GM18511 (cell line): ENCODE results near the gene CHGA.

ENCODE experiments used
- ATAC-seq: cut with Tn5 transposase; IDR thresholded peaks from one replicate; pipeline ENCODE4 v1.9.1; 2021; ENCODE audit warnings: mild to moderate bottlenecking, moderate library complexity; ENCODE audit not compliant: unreplicated experiment

CHGA gene

GRCh38 chr14:92942976-92943710 is 20.2 kb downstream of the CHGA start:
- ATAC-seq, result no peak

DNA sequence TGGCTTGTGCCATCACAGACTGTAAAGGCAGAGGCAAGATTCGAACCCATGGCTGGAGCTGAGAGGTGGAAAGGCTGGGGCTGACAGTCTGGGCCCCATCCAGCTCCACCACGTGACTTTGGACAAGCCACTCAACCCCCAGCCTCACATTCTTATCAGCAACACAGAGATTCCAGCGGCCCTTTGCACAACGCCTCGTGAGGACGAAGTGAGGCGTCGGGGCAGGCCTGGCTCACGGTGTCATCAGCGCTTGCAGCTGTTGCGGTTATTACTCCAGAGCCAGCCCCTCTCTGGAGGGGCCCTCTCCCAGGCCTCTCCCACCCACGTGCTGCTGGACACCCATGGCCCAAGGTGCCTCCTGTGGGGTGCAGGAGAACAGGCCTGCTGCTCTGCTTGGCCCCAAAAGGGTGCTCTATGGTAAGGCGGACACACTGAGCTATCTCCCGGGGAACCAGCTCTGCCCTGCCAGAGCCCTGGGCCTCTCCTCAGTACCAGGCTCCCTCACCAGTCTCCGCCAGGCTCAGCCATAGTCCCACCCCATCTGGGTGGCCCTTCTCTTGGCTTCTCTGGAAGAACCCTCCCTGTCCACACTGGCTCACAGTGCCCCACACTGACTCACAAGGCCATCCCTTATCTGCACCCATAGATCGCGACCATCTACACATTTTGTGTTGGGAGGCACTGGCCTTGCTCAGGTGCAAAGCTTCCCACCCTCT is 21.1 kb downstream of the CHGA start:
- no peak for ATAC-seq

DNA sequence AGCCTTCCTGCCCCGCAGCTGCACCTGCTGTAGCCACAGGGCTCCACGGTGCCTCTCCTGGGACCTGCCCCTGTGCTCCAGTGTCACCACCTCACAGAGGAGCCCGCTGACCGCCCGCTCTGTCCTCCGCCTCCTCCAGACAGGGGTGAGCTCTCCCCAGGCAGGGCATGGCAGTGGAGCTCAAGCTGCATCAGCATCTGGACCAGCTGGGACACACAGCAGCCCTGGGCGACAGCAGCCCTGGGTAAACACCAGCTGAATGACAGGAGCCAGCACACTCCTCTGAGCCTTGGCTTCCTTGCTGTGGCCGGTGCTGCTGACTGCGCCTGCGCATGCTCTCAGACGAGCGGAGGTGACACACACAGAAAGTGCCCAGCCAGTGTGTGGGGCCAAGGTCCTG is 22.0 kb downstream of the CHGA start:
- no peak for ATAC-seq

- ATAC-seq, result no peak
Measured at GRCh38 chr14:92945544-92945943, 22.6 kb downstream of the CHGA start.

GRCh38 chr14:92945959-92946846 is 23.3 kb downstream of the CHGA start:
- no peak for ATAC-seq

- no peak for ATAC-seq
Measured at GRCh38 chr14:92946847-92947545, 24.0 kb downstream of the CHGA start.

DNA sequence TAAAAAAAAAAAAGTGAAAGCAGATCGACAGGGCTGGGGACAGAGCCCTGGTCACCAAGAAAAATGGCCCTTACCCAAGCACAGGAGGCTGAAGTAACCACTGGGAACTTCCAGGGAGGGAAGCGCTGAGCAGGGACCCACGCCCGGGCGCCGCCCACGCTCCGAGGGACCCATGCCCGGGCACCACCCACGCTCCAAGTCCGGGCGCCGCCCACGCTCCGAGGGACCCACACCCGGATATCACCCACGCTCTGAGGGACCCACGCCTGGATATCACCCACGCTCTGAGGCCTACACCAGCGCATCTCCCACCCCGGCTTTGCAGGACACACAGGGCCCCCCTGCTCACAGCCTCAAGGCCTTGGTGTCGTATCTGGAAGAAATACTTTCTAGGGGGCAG is 25.7 kb downstream of the CHGA start:
- no peak for ATAC-seq

GRCh38 chr14:92949496-92950192 is 26.7 kb downstream of the CHGA start:
- no peak for ATAC-seq

DNA sequence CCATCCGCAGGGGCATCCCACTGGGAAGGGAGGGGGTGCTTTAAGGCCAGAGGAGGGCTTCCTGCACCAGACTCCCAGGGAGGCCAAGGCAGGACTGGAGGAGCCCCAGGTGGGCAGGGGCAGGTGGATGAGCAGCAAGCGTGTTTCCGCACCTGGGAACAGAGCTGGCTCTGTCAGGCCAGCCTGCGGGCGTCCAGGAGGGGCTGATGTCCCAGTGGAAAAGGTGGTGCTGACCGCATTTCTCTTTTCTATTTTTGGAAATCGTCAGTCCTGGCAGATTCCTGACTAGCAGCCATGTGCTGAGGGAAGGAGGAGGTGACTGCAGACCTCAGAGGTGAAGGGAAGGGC is 27.2 kb downstream of the CHGA start:
- no peak for ATAC-seq

- ATAC-seq, result no peak
Measured at GRCh38 chr14:92950773-92951172, 27.8 kb downstream of the CHGA start.

GRCh38 chr14:92951261-92951660 is 28.3 kb downstream of the CHGA start:
- no peak for ATAC-seq

GRCh38 chr14:92951912-92952471 is 29.0 kb downstream of the CHGA start:
- peak; percentile 77 for ATAC-seq

- ATAC-seq, result no peak
Measured at GRCh38 chr14:92952481-92953298, 29.7 kb downstream of the CHGA start.

DNA sequence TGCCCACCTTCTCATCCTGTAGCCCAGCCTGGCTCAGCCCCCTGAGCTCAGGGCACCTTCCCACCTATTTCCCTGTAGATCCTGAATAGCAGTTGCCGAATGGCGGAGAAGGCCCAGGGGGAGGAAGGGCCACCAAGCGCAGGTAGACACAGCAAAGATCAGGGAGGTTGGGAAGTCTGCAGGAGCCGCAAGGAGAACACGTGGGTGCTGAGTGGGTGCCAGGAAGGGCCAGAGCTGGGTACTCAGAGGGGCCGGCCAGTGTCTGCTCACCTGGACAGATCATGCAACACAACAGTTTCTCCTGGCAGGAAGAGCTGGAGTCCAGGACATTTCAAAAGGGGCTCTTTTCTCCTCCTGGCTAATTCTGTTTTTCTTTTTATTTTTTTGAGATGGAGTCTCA is 30.6 kb downstream of the CHGA start:
- ATAC-seq, result no peak

GRCh38 chr14:92954933-92955332 is 32.0 kb downstream of the CHGA start:
- ATAC-seq, result no peak

DNA sequence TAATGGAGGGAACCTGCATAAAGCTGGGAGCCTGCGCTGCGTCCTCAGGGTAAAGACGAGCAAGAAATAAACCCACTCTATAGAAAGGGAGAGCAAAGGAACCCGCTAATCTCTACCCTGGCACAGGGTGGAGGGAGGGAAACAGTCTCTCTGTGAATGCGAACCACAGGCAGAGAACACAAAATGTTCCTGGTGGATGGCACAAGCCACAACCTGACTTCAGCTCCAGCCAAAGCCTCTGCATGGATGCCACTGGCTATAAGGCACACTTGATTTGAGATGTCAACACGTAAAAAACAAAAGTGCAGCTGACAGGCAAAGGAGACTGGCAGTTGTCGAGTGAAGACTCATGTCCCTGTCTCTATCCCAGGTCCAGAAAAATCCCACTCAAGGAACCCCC is 32.4 kb downstream of the CHGA start:
- no peak for ATAC-seq

GRCh38 chr14:92956961-92957360 is 34.0 kb downstream of the CHGA start:
- no peak for ATAC-seq

DNA sequence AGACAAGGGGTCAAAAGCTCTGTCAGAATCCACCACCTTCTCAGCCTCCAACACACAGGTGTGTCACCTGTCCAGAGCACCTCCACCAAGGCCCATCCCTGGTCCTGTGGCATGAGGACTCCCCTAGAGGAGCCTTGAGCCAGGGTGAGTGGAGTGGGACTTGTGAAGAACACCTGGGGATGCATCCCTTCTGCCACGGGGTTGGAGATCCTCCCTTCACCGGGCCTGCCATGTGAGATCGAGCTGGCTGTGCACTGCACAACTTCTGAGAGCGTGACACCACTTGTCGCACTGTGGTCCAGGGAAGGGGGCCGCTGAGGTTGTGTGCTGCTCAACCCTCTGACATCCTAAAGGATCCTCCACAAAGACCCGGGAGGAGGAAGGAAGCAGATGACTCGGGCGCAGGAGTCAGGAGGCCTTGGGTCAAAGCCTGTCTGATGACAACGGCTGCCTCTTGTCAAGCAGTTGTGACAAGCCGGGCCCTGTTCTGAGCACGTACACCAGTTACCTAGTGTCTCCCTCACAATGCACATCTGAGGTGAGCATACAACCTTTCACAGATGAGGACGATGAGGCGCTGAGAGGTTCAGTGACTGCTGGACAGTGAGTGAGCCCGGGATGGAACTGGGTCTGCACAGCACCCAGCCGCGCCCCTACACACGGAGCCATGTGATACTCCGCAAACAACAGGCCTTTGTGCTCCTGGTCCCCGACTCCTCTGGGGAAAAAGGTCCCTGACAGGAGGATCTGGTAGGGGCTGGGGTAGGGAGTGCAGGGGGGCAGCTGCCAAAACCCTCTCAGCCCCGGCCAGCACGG is 35.6 kb downstream of the CHGA start:
- ATAC-seq, result no peak

GRCh38 chr14:92959189-92959531 is 36.2 kb downstream of the CHGA start:
- no peak for ATAC-seq
